Upper lobe of left lung (tissue), 6 donors: ENCODE data around the gene LENEP. TPM values are rescaled to one million over a fixed set of nuclear protein-coding genes. Genes with fewer than 3 reads are reported as not detected.
A peak's percentile ranks its signal among the peaks of the same experiment; 100 is the strongest.

Source experiments
- ATAC-seq, 2 donors: fragments of 200-7000 bp; cut with Tn5 transposase; one replicate each; pipeline ENCODE4 v1.9.1; 2022; ENCODE audit warnings: mild to moderate bottlenecking in 2 of 2, moderate library complexity in 2 of 2; ENCODE audit not compliant: low FRiP score in 2 of 2
- DNase-seq, 2 donors: peaks; one replicate each; pipeline ENCODE4 v3.0.0-alpha.2; 2019 to 2020
- H3K27ac ChIP-seq, 4 donors: fragments of 200-600 bp; sonication (generic); one replicate each; pipeline ENCODE4 v1.5.1; 2016 to 2019
- H3K27me3 ChIP-seq, 4 donors: fragments of 200-600 bp; sonication (generic); one replicate each; pipeline ENCODE4 v1.5.1; 2017 to 2019
- H3K36me3 ChIP-seq, 4 donors: fragments of 200-600 bp; sonication (generic); one replicate each; pipeline ENCODE4 v1.5.1; 2016 to 2019
- H3K4me1 ChIP-seq, 4 donors: fragments of 200-600 bp; sonication (generic); one replicate each; pipeline ENCODE4 v1.5.1; 2018 to 2019
- H3K4me3 ChIP-seq, 4 donors: fragments of 200-600 bp; sonication (generic); one replicate each; pipeline ENCODE4 v1.5.1; 2017 to 2019; ENCODE audit warnings: mild to moderate bottlenecking in 2 of 4, moderate library complexity in 1 of 4
- H3K9me3 ChIP-seq, 4 donors: fragments of 200-600 bp; sonication (generic); one replicate each; pipeline ENCODE4 v1.5.1; 2018 to 2019
- CTCF ChIP-seq, 6 experiments: fragments of 450-650 bp in 4 of 6; fragments of 200-600 bp in 2 of 6; sonication (generic) in 2 of 6; IDR thresholded peaks; one replicate each; pipeline ENCODE4 v1.5.1; 2016 to 2019; ENCODE audit warnings: antibody characterized with exemption in 6 of 6
- EP300 ChIP-seq, 4 donors: sonication (generic); formaldehyde crosslinking; IDR thresholded peaks; one replicate each; pipeline ENCODE4 v1.5.1; 2017; ENCODE audit warnings: antibody characterized with exemption in 4 of 4, control low read depth in 2 of 4
- POLR2A ChIP-seq, 4 donors: fragments of 450-650 bp; IDR thresholded peaks; one replicate each; pipeline ENCODE4 v1.5.1; 2016 to 2017; ENCODE audit warnings: antibody characterized with exemption in 4 of 4, mild to moderate bottlenecking in 2 of 4
- POLR2AphosphoS5 ChIP-seq, 2 donors: sonication (generic); formaldehyde crosslinking; IDR thresholded peaks; one replicate each; pipeline ENCODE4 v1.5.1; 2017; ENCODE audit warnings: antibody characterized with exemption in 2 of 2
- WGBS, 2 donors: methylation state at CpG; one replicate each; pipeline ENCODE4 v1.1.5; 2017 to 2018; 5-methylcytosine and 5-hydroxymethylcytosine counted together
- total RNA-seq, 6 donors: library from RNA; depleted of rRNA in 4 of 6; stranded (reverse); fragments of >200 nt in 4 of 6; gene quantifications; one replicate each; pipeline versions ENCODE4 v1.1.0 to v1.2.1, GENCODE V29; 2016 to 2021
- donor health status: DM: no; HTN: no; CAD: no; lungs with moderate emphysema.
- donor health status: DM: no; HTN: yes; CAD: no; lungs with severe emphysema.

The LENEP gene, protein sequence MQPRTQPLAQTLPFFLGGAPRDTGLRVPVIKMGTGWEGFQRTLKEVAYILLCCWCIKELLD
- total RNA-seq = 1 to 10 TPM in 1 of 6 donors, under 1 TPM in 1, not detected in 4; 0.57 to 1.0 TPM

DNA sequence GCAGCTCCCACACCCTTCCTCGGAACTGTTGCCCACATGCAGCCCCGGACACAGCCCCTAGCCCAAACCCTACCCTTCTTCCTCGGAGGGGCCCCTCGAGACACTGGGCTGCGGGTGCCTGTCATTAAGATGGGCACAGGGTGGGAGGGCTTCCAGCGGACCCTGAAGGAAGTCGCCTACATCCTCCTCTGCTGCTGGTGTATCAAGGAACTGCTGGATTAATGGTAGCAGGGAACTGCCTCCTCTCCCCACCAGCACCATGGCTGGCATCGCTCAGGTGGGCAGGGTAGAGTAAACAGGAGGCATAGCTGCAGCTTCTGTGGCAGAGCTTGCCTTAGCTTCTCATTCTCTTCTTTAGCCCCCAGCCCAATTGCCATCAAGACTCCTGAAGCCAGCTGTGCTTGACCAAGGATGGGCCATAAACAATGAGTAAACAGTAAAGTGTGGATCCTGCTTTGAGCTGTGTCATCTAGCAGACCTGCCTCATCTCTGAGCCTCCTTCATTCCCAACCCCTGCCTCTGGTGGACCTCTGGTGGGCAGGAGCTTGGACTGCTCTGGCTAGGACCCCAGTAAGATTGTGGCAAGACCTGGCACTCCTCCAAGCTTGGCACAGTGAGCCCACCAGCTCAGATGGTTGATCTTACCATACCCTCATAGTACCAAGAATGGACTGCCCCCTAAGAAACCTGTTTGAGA lies at the start of gene LENEP:
LENEP (plus strand) TSS at position 15 of the 697 bp plus-strand sequence; CDS start at position 37, 22 bp downstream.
- Histone ChIP-seq H3K4me3 (no peak within 1 kb of the TSS), H3K27ac (no peak within 1 kb of the TSS), H3K4me1 (peaks cover 1 to 8% (median 2%) of the 10 kb centered on the region in 4 donors), H3K9me3 (no peaks in the 10 kb centered on the region), H3K27me3 (no peaks in the 10 kb centered on the region), H3K36me3 (peaks cover 0 to 33% (median 10%) of the 10 kb centered on the region in 4 donors)
- no peak for DNase-seq
- 70 to 80% methylated on average over 7 to 8 of the region's 8 CpGs for WGBS, 2 donors
- TF ChIP-seq EP300 (IDR thresholded peaks at IDR 0.05) (no peak), POLR2AphosphoS5 (IDR thresholded peaks at IDR 0.05) (no peak), CTCF (IDR thresholded peaks at IDR 0.05) (no peak)
- ATAC-seq = no peak

- no peak for TF ChIP-seq POLR2AphosphoS5 (IDR thresholded peaks at IDR 0.05)
- no peak for TF ChIP-seq EP300 (IDR thresholded peaks at IDR 0.05)
- TF ChIP-seq POLR2A (IDR thresholded peaks at IDR 0.05) = no peak
- peak; percentile 45 to 71 (median 63) for TF ChIP-seq CTCF (IDR thresholded peaks at IDR 0.05)
Observed at GRCh38 chr1:154943649-154944400, 49.6 kb upstream of the LENEP start.

GRCh38 chr1:154944401-154945159 lies 48.8 kb upstream of the LENEP start:
- peak in 1 of 2 donors; percentile 43 for DNase-seq
- peak overlapping the region in 1 of 4 donors; percentile 19 for H3K27ac ChIP-seq
- peaks cover 0 to 33% (median 20%) of the 10 kb centered on the region in 4 donors for H3K36me3 ChIP-seq
- H3K4me1 ChIP-seq = peaks cover 22 to 28% (median 25%) of the 10 kb centered on the region in 4 donors
- no peaks in the 10 kb centered on the region for H3K27me3 ChIP-seq
- TF ChIP-seq CTCF (IDR thresholded peaks at IDR 0.05) (no peak), POLR2A (IDR thresholded peaks at IDR 0.05) (no peak), POLR2AphosphoS5 (IDR thresholded peaks at IDR 0.05) (no peak), EP300 (IDR thresholded peaks at IDR 0.05) (no peak)
- 36 to 58% methylated on average over 8 to 9 of the region's 9 CpGs for WGBS, 2 donors
- no peaks in the 10 kb centered on the region for H3K9me3 ChIP-seq
- no peak for ATAC-seq
- no peak overlapping the region for H3K4me3 ChIP-seq

More at GRCh38 chr1:154943649-154944400, 49.6 kb upstream of the LENEP start:
- whole genome bisulfite sequencing, 2 donors = 41 to 45% methylated on average over 6 of the region's 6 CpGs
- ATAC-seq (peak in 1 of 2 donors; percentile 66), DNase-seq (no peak)
- Histone ChIP-seq H3K27me3 (no peaks in the 10 kb centered on the region), H3K4me1 (peaks cover 22 to 28% (median 25%) of the 10 kb centered on the region in 4 donors), H3K36me3 (peaks cover 0 to 33% (median 20%) of the 10 kb centered on the region in 4 donors), H3K9me3 (no peaks in the 10 kb centered on the region), H3K27ac (peak overlapping the region in 2 of 4 donors; percentile 19 to 46), H3K4me3 (no peak overlapping the region)

- TF ChIP-seq EP300 (IDR thresholded peaks at IDR 0.05) (no peak), POLR2A (IDR thresholded peaks at IDR 0.05) (no peak), CTCF (IDR thresholded peaks at IDR 0.05) (no peak)
- 87 to 91% methylated on average over 7 to 15 of the region's 15 CpGs for WGBS, 2 donors
- peaks cover 22 to 28% (median 25%) of the 10 kb centered on the region in 4 donors for H3K4me1 ChIP-seq
- no peaks in the 10 kb centered on the region for H3K27me3 ChIP-seq
- no peak overlapping the region for H3K4me3 ChIP-seq
- H3K36me3 ChIP-seq = peaks cover 2 to 40% (median 21%) of the 10 kb centered on the region in 4 donors
- ATAC-seq (no peak), DNase-seq (peak in 1 of 2 donors; percentile 29)
- H3K9me3 ChIP-seq = no peaks in the 10 kb centered on the region
- H3K27ac ChIP-seq = no peak overlapping the region
Observed at GRCh38 chr1:154945160-154945961, 48.0 kb upstream of the LENEP start.
